ENCODE results near the gene ESPL1. TPM values are rescaled to one million over a fixed set of nuclear protein-coding genes. Genes with fewer than 3 reads are reported as not detected.

Gene ESPL1
- total RNA-seq, 1 donor from 2014 or later = 0.67 TPM

GRCh38 chr12:53255996-53256395, 12.1 kb upstream of the ESPL1 start:
- no peak for DNase-seq (ENCODE audit: low spot score)

GRCh38 chr12:53258541-53259539, 9.3 kb upstream of the ESPL1 start:
- DNase-seq (ENCODE audit: low spot score) = no peak

GRCh38 chr12:53259891-53260290, 8.2 kb upstream of the ESPL1 start:
- no peak for DNase-seq (ENCODE audit: low spot score)

GRCh38 chr12:53265783-53266182, 2.3 kb upstream of the ESPL1 start:
- DNase-seq (ENCODE audit: low spot score) = no peak

- DNase-seq (ENCODE audit: low spot score) = no peak
Observed at GRCh38 chr12:53267306-53267998, 647 bp upstream of the ESPL1 start.

- DNase-seq (ENCODE audit: low spot score) = no peak
Observed at GRCh38 chr12:53268630-53269562, 797 bp downstream of the ESPL1 start.

- DNase-seq (ENCODE audit: low spot score) = no peak
Observed at GRCh38 chr12:53274445-53274844, 6.3 kb downstream of the ESPL1 start.

- DNase-seq (ENCODE audit: low spot score) = no peak
Observed at GRCh38 chr12:53276511-53276910, 8.4 kb downstream of the ESPL1 start.

- no peak for DNase-seq (ENCODE audit: low spot score)
Observed at GRCh38 chr12:53277981-53278380, 9.9 kb downstream of the ESPL1 start.

GRCh38 chr12:53279283-53279869, 11.3 kb downstream of the ESPL1 start:
- no peak for DNase-seq (ENCODE audit: low spot score)

GRCh38 chr12:53279888-53280498, 11.9 kb downstream of the ESPL1 start:
- no peak for DNase-seq (ENCODE audit: low spot score)

GRCh38 chr12:53286448-53286847, 18.3 kb downstream of the ESPL1 start:
- no peak for DNase-seq (ENCODE audit: low spot score)

- DNase-seq (ENCODE audit: low spot score) = no peak
Observed at GRCh38 chr12:53287741-53288216, 19.7 kb downstream of the ESPL1 start.

- no peak for DNase-seq (ENCODE audit: low spot score)
Observed at GRCh38 chr12:53288322-53288721, 20.2 kb downstream of the ESPL1 start.

GRCh38 chr12:53289891-53290290, 21.8 kb downstream of the ESPL1 start:
- no peak for DNase-seq (ENCODE audit: low spot score)

- DNase-seq (ENCODE audit: low spot score) = no peak
Observed at GRCh38 chr12:53290661-53291060, 22.6 kb downstream of the ESPL1 start.

- DNase-seq (ENCODE audit: low spot score) = no peak
Observed at GRCh38 chr12:53292426-53292825, 24.3 kb downstream of the ESPL1 start.

- peak; percentile 93 for DNase-seq (ENCODE audit: low spot score)
Observed at GRCh38 chr12:53295070-53295890, 27.2 kb downstream of the ESPL1 start, which contains the start of gene PFDN5. Gene PFDN5 (plus strand): TSS chr12:53295542. CDS start chr12:53295568, 26 bp downstream.

- no peak for DNase-seq (ENCODE audit: low spot score)
Observed at GRCh38 chr12:53295891-53296219, 27.8 kb downstream of the ESPL1 start.

Data from mesenteric fat pad (tissue), 1 donor.